ENCODE data around the gene TMEM72. TPM values are rescaled to one million over a fixed set of nuclear protein-coding genes. Genes with fewer than 3 reads are reported as not detected.

The TMEM72 gene
- total and polyA plus RNA-seq, 2 experiments from 2014 or later = not detected

DNA sequence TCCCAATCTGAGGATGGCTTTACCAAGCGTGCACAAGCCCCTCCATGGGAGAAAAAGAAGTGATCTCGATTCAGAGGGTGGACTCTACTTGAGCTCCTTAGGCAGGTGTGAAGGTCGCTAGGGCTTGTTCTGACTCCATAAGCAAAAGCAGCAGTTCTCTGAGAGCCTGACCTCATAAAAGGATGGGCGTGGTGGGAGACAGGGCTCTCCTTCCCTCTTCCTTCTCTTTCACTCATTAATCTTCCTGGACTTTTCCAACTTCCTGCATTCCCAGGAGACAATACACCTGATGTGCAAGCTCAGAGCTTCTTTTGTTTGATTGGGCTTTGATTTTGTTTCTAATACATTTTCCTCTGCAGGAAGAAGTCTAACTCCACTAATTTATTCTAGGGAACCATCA lies 22.3 kb upstream of the TMEM72 start:
- H4K20me1 ChIP-seq (replicated peaks; ENCODE audit: insufficient read depth) = no peaks in the 10 kb centered on the region
- H3K9me2 ChIP-seq (ENCODE audit: insufficient read depth) = peaks cover 7% of the 10 kb centered on the region; the same call in 1 of the 2 replicates
- H2AFZ ChIP-seq = no peak overlapping the region
- ATAC-seq = no peak
- H3K27ac Mint-ChIP-seq = no peak overlapping the region
- no peak overlapping the region for H3K4me3 Mint-ChIP-seq
- no peaks in the 10 kb centered on the region for H3K9me3 Mint-ChIP-seq
- no peaks in the 10 kb centered on the region for H3K79me2 ChIP-seq (replicated peaks; ENCODE audit: insufficient read depth)
- no peaks in the 10 kb centered on the region for H3K36me3 ChIP-seq (ENCODE audit: insufficient read depth)
- H3K27me3 ChIP-seq (ENCODE audit: insufficient read depth) = no peaks in the 10 kb centered on the region
- no peaks in the 10 kb centered on the region for H3F3A ChIP-seq (replicated peaks; ENCODE audit: low read depth)
- H3K27ac ChIP-seq (ENCODE audit: low read depth) = no peak overlapping the region
- no peak for DNase-seq (ENCODE audit: low spot score)
- H3K36me3 Mint-ChIP-seq (ENCODE audit: low read depth) = no peaks in the 10 kb centered on the region
- H3K4me3 ChIP-seq = no peak overlapping the region
- no peak overlapping the region for H3K4me2 ChIP-seq
- H3K27me3 Mint-ChIP-seq (ENCODE audit: insufficient read depth, low read depth, poor library complexity) = peaks cover 4% of the 10 kb centered on the region
- H3K4me1 ChIP-seq (ENCODE audit: insufficient read depth) = no peaks in the 10 kb centered on the region
- peaks cover 3% of the 10 kb centered on the region; the same call in 2 of the 3 replicates for H3K4me1 Mint-ChIP-seq
- TF ChIP-seq, protein P1, sequence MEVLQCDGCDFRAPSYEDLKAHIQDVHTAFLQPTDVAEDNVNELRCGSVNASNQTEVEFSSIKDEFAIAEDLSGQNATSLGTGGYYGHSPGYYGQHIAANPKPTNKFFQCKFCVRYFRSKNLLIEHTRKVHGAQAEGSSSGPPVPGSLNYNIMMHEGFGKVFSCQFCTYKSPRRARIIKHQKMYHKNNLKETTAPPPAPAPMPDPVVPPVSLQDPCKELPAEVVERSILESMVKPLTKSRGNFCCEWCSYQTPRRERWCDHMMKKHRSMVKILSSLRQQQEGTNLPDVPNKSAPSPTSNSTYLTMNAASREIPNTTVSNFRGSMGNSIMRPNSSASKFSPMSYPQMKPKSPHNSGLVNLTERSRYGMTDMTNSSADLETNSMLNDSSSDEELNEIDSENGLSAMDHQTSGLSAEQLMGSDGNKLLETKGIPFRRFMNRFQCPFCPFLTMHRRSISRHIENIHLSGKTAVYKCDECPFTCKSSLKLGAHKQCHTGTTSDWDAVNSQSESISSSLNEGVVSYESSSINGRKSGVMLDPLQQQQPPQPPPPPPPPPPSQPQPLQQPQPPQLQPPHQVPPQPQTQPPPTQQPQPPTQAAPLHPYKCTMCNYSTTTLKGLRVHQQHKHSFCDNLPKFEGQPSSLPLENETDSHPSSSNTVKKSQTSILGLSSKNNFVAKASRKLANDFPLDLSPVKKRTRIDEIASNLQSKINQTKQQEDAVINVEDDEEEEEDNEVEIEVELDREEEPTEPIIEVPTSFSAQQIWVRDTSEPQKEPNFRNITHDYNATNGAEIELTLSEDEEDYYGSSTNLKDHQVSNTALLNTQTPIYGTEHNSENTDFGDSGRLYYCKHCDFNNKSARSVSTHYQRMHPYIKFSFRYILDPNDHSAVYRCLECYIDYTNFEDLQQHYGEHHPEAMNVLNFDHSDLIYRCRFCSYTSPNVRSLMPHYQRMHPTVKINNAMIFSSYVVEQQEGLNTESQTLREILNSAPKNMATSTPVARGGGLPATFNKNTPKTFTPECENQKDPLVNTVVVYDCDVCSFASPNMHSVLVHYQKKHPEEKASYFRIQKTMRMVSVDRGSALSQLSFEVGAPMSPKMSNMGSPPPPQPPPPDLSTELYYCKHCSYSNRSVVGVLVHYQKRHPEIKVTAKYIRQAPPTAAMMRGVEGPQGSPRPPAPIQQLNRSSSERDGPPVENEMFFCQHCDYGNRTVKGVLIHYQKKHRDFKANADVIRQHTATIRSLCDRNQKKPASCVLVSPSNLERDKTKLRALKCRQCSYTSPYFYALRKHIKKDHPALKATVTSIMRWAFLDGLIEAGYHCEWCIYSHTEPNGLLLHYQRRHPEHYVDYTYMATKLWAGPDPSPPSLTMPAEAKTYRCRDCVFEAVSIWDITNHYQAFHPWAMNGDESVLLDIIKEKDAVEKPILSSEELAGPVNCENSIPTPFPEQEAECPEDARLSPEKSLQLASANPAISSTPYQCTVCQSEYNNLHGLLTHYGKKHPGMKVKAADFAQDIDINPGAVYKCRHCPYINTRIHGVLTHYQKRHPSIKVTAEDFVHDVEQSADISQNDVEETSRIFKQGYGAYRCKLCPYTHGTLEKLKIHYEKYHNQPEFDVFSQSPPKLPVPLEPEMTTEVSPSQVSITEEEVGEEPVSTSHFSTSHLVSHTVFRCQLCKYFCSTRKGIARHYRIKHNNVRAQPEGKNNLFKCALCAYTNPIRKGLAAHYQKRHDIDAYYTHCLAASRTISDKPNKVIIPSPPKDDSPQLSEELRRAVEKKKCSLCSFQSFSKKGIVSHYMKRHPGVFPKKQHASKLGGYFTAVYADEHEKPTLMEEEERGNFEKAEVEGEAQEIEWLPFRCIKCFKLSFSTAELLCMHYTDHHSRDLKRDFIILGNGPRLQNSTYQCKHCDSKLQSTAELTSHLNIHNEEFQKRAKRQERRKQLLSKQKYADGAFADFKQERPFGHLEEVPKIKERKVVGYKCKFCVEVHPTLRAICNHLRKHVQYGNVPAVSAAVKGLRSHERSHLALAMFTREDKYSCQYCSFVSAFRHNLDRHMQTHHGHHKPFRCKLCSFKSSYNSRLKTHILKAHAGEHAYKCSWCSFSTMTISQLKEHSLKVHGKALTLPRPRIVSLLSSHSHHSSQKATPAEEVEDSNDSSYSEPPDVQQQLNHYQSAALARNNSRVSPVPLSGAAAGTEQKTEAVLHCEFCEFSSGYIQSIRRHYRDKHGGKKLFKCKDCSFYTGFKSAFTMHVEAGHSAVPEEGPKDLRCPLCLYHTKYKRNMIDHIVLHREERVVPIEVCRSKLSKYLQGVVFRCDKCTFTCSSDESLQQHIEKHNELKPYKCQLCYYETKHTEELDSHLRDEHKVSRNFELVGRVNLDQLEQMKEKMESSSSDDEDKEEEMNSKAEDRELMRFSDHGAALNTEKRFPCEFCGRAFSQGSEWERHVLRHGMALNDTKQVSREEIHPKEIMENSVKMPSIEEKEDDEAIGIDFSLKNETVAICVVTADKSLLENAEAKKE (CRISPR knock-in tag; IDR thresholded peaks at IDR 0.05) = no peak
- TF ChIP-seq STAT1 (IDR thresholded peaks at IDR 0.05; ENCODE audit: unreplicated experiment) (no peak), JUNB (IDR thresholded peaks at IDR 0.05; ENCODE audit: unreplicated experiment) (no peak), NANOG (IDR thresholded peaks at IDR 0.05; ENCODE audit: borderline replicate concordance) (no peak), EZH2 (IDR thresholded peaks at IDR 0.05; ENCODE audit: low read depth, unreplicated experiment) (no peak), ZNF331 (CRISPR knock-in tag; IDR thresholded peaks at IDR 0.05; ENCODE audit: low read depth) (no peak)
- TF ChIP-seq, protein P2, sequence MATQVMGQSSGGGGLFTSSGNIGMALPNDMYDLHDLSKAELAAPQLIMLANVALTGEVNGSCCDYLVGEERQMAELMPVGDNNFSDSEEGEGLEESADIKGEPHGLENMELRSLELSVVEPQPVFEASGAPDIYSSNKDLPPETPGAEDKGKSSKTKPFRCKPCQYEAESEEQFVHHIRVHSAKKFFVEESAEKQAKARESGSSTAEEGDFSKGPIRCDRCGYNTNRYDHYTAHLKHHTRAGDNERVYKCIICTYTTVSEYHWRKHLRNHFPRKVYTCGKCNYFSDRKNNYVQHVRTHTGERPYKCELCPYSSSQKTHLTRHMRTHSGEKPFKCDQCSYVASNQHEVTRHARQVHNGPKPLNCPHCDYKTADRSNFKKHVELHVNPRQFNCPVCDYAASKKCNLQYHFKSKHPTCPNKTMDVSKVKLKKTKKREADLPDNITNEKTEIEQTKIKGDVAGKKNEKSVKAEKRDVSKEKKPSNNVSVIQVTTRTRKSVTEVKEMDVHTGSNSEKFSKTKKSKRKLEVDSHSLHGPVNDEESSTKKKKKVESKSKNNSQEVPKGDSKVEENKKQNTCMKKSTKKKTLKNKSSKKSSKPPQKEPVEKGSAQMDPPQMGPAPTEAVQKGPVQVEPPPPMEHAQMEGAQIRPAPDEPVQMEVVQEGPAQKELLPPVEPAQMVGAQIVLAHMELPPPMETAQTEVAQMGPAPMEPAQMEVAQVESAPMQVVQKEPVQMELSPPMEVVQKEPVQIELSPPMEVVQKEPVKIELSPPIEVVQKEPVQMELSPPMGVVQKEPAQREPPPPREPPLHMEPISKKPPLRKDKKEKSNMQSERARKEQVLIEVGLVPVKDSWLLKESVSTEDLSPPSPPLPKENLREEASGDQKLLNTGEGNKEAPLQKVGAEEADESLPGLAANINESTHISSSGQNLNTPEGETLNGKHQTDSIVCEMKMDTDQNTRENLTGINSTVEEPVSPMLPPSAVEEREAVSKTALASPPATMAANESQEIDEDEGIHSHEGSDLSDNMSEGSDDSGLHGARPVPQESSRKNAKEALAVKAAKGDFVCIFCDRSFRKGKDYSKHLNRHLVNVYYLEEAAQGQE (IDR thresholded peaks at IDR 0.05; ENCODE audit: unreplicated experiment) = no peak

Data from GM23338 (cell line).